Neuronal stem cell (in vitro differentiated cells): ENCODE data around the gene ACOT11.
A peak's percentile ranks its signal among the peaks of the same experiment; 100 is the strongest.
"Not testable (repeated sequence)": the region's sequence is repeated elsewhere in the genome, so short reads cannot be mapped to it uniquely, and the experiment has no call there.

Experiments used
- DNase-seq: peaks from one replicate; pipeline ENCODE4 v3.0.0-alpha.2; 2013; ENCODE audit warnings: low spot score
- H2AFZ ChIP-seq: one replicate; pipeline ENCODE4 v1.6.1; 2013; ENCODE audit warnings: mild to moderate bottlenecking, low read length, inconsistent platforms
- H2AK5ac ChIP-seq: 2 replicates; pipeline ENCODE4 v1.6.1; 2013; ENCODE audit warnings: low read depth, mild to moderate bottlenecking, inconsistent platforms, low read length, moderate library complexity, mixed read lengths
- H2BK120ac ChIP-seq: 2 replicates; pipeline ENCODE4 v1.6.1; 2013; ENCODE audit warnings: low read depth, mild to moderate bottlenecking, inconsistent platforms, low read length, moderate library complexity, mixed read lengths
- H2BK12ac ChIP-seq: one replicate; pipeline ENCODE4 v1.6.1; 2013; ENCODE audit warnings: low read length, inconsistent platforms
- H2BK15ac ChIP-seq: 2 replicates; pipeline ENCODE4 v1.6.1; 2013; ENCODE audit warnings: mild to moderate bottlenecking, low read length, inconsistent platforms, mixed read lengths
- H2BK5ac ChIP-seq: one replicate; pipeline ENCODE4 v1.6.1; 2013; ENCODE audit warnings: inconsistent platforms, mild to moderate bottlenecking, low read length, moderate library complexity
- H3K14ac ChIP-seq: one replicate; pipeline ENCODE4 v1.6.1; 2013; ENCODE audit warnings: low read length, inconsistent platforms
- H3K18ac ChIP-seq: 2 replicates; pipeline ENCODE4 v1.6.1; 2013; ENCODE audit warnings: low read length, inconsistent platforms
- H3K23ac ChIP-seq: 2 replicates; pipeline ENCODE4 v1.6.1; 2013; ENCODE audit warnings: low read depth, mild to moderate bottlenecking, mixed read lengths, low read length, inconsistent platforms; ENCODE audit not compliant: poor library complexity
- H3K27ac ChIP-seq: replicated peaks from 3 replicates; pipeline ENCODE4 v1.5.1; 2013; ENCODE audit warnings: low read length, inconsistent platforms
- H3K27me3 ChIP-seq, 3 experiments: 2 replicates each; pipeline ENCODE4 v1.6.1; 2013; ENCODE audit warnings: low read length in 3 of 3, mild to moderate bottlenecking in 2 of 3, inconsistent platforms in 1 of 3, low read depth in 1 of 3, mixed read lengths in 1 of 3, moderate library complexity in 1 of 3; ENCODE audit not compliant: control insufficient read depth in 3 of 3, insufficient read depth in 3 of 3
- H3K36me3 ChIP-seq, 2 donors: replicated peaks in 1 of 2; 2 replicates each; pipeline ENCODE4 v1.6.1; 2013; ENCODE audit warnings: low read length in 2 of 2; ENCODE audit not compliant: control insufficient read depth in 2 of 2, insufficient read depth in 2 of 2
- H3K4ac ChIP-seq: 2 replicates; pipeline ENCODE4 v1.6.1; 2013; ENCODE audit warnings: inconsistent platforms, mild to moderate bottlenecking, low read length, moderate library complexity
- H3K4me1 ChIP-seq, 2 donors: 1 replicate in 1 of 2; 2 replicates in 1 of 2; pipeline ENCODE4 v1.6.1; 2013; ENCODE audit warnings: low read length in 2 of 2, low read depth in 1 of 2; ENCODE audit not compliant: control insufficient read depth in 2 of 2, insufficient read depth in 1 of 2
- H3K4me2 ChIP-seq: one replicate; pipeline ENCODE4 v1.6.1; 2013; ENCODE audit warnings: mild to moderate bottlenecking, low read length, inconsistent platforms; ENCODE audit not compliant: insufficient read depth, poor library complexity, severe bottlenecking
- H3K4me3 ChIP-seq, 2 donors: 2 replicates each; pipeline ENCODE4 v1.5.1; 2013; ENCODE audit warnings: low read length in 2 of 2, mild to moderate bottlenecking in 2 of 2, inconsistent platforms in 1 of 2, moderate library complexity in 1 of 2
- H3K79me1 ChIP-seq: one replicate; pipeline ENCODE4 v1.6.1; 2013; ENCODE audit warnings: low read depth, mild to moderate bottlenecking, inconsistent platforms, low read length, moderate library complexity
- H3K9ac ChIP-seq: one replicate; pipeline ENCODE4 v1.6.1; 2013; ENCODE audit warnings: mild to moderate bottlenecking, low read depth, low read length, inconsistent platforms; ENCODE audit not compliant: poor library complexity
- H3K9me3 ChIP-seq, 2 donors: replicated peaks in 1 of 2; 2 replicates each; pipeline versions ENCODE3 to v1.6.1; 2013; ENCODE audit warnings: low read length in 2 of 2, mild to moderate bottlenecking in 2 of 2, inconsistent platforms in 1 of 2, low read depth in 1 of 2, mixed read lengths in 1 of 2, moderate library complexity in 1 of 2; ENCODE audit not compliant: control insufficient read depth in 2 of 2, insufficient read depth in 1 of 2
- H4K8ac ChIP-seq: one replicate; pipeline ENCODE4 v1.6.1; 2013; ENCODE audit warnings: low read depth, mild to moderate bottlenecking, inconsistent platforms, low read length, moderate library complexity
- H4K91ac ChIP-seq: one replicate; pipeline ENCODE4 v1.6.1; 2013; ENCODE audit warnings: low read length, low read depth, mild to moderate bottlenecking, inconsistent platforms; ENCODE audit not compliant: poor library complexity
- WGBS, 2 donors: extraction: QIAGEN DNeasy Blood & Tissue Kit; methylation state at CpG; one replicate each; pipeline ENCODE4 v1.1.7; 2013; ENCODE audit warnings: missing lambda C conversion rate in 2 of 2, mixed read lengths in 1 of 2; ENCODE audit not compliant: insufficient read length in 2 of 2, insufficient replicate concordance in 1 of 2; ENCODE audit errors: extremely low coverage in 2 of 2; 5-methylcytosine and 5-hydroxymethylcytosine counted together

The ACOT11 gene

GRCh38 chr1:54636461-54637446 is 88.7 kb downstream of the ACOT11 start:
- H2BK15ac ChIP-seq, DNase-seq, H3K23ac ChIP-seq, H3K4me3 ChIP-seq, H3K9me3 ChIP-seq, H3K18ac ChIP-seq, H3K9ac ChIP-seq, H3K4ac ChIP-seq, H4K91ac ChIP-seq, H2BK12ac ChIP-seq, H2BK5ac ChIP-seq, H3K14ac ChIP-seq, H3K27ac ChIP-seq, H2AFZ ChIP-seq, H4K8ac ChIP-seq, H3K79me1 ChIP-seq, H3K36me3 ChIP-seq, H2BK120ac ChIP-seq, H2AK5ac ChIP-seq, H3K4me1 ChIP-seq, H3K4me2 ChIP-seq: not testable (repeated sequence)
- H3K27me3 ChIP-seq = peaks cover 0 to 12% (median 0%) of the 10 kb centered on the region in 3 experiments
- WGBS, 2 donors = no CpG with 5 or more reads among the region's 14 CpGs

GRCh38 chr1:54640361-54640760 is 92.3 kb downstream of the ACOT11 start:
- no peaks in the 10 kb centered on the region for H3K4me1 ChIP-seq
- no peak overlapping the region for H3K23ac ChIP-seq
- H3K4me2 ChIP-seq = no peak overlapping the region
- DNase-seq = no peak
- peaks cover 0 to 8% (median 0%) of the 10 kb centered on the region in 3 experiments for H3K27me3 ChIP-seq
- no peak overlapping the region for H3K4ac ChIP-seq
- H2BK12ac ChIP-seq = no peak overlapping the region
- H2BK5ac ChIP-seq = no peak overlapping the region
- peaks cover 2 to 3% of the 10 kb centered on the region in 2 donors for H3K9me3 ChIP-seq
- no CpG with 5 or more reads among the region's 4 CpGs for WGBS, 2 donors
- H4K8ac ChIP-seq = no peak overlapping the region
- H3K79me1 ChIP-seq = no peaks in the 10 kb centered on the region
- H3K4me3 ChIP-seq = no peak overlapping the region
- no peaks in the 10 kb centered on the region for H3K36me3 ChIP-seq
- no peak overlapping the region for H3K9ac ChIP-seq
- H3K18ac ChIP-seq = no peak overlapping the region
- H3K27ac ChIP-seq = no peak overlapping the region
- H4K91ac ChIP-seq = peak overlapping the region; percentile 72
- H2BK15ac ChIP-seq = no peak overlapping the region
- H2AFZ ChIP-seq = no peak overlapping the region
- no peak overlapping the region for H2AK5ac ChIP-seq
- H2BK120ac ChIP-seq = no peak overlapping the region
- H3K14ac ChIP-seq = no peak overlapping the region

- Histone ChIP-seq H3K18ac (no peak within 1 kb of the TSS), H3K9me3 (peaks cover 2 to 3% of the 10 kb centered on the region in 2 donors), H2BK12ac (no peak within 1 kb of the TSS), H2AFZ (no peak within 1 kb of the TSS), H2BK15ac (no peak within 1 kb of the TSS), H2AK5ac (no peak within 1 kb of the TSS), H3K14ac (no peak within 1 kb of the TSS), H3K79me1 (no peaks in the 10 kb centered on the region), H3K36me3 (no peaks in the 10 kb centered on the region), H2BK5ac (no peak within 1 kb of the TSS), H3K27me3 (peaks cover 0 to 8% (median 0%) of the 10 kb centered on the region in 3 experiments), H4K91ac (no peak within 1 kb of the TSS), H4K8ac (no peak within 1 kb of the TSS), H3K23ac (no peak within 1 kb of the TSS), H2BK120ac (no peak within 1 kb of the TSS), H3K4me3 (no peak within 1 kb of the TSS), H3K4ac (no peak within 1 kb of the TSS), H3K4me2 (no peak within 1 kb of the TSS), H3K27ac (no peak within 1 kb of the TSS), H3K9ac (no peak within 1 kb of the TSS), H3K4me1 (no peaks in the 10 kb centered on the region)
- no peak for DNase-seq
- no CpG with 5 or more reads among the region's 8 CpGs for WGBS, 2 donors
Measured at GRCh38 chr1:54640863-54641836, 93.1 kb downstream of the ACOT11 start, which contains the start of gene MROH7. Gene MROH7, plus strand, starts transcription at chr1:54641786. Its CDS starts 11,141 bp downstream, at chr1:54652927.
